Adrenal gland (tissue), 12 donors: ENCODE data around the gene UST. TPM values are rescaled to one million over a fixed set of nuclear protein-coding genes. Genes with fewer than 3 reads are reported as not detected.

Source experiments
- DNase-seq, 7 donors: peaks; one replicate each; pipeline ENCODE4 v3.0.0-alpha.2; 2019 to 2020
- H3K27ac ChIP-seq, 5 donors: fragments of 200-600 bp; sonication (generic) in 4 of 5; 1 replicate in 3 of 5; 2 replicates in 2 of 5; pipeline versions ENCODE4 v1.5.1 to v1.8.0; 2016 to 2020; ENCODE audit warnings: mild to moderate bottlenecking in 1 of 5
- H3K27me3 ChIP-seq: fragments of 200-600 bp; 2 replicates; pipeline ENCODE4 v1.8.0; 2021
- H3K36me3 ChIP-seq, 2 donors: fragments of 200-600 bp; replicated peaks in 1 of 2; 1 replicate in 1 of 2; 2 replicates in 1 of 2; pipeline versions ENCODE4 v1.5.1 to v1.8.0; 2018 to 2022
- H3K4me1 ChIP-seq, 2 donors: fragments of 200-600 bp; replicated peaks in 1 of 2; 1 replicate in 1 of 2; 2 replicates in 1 of 2; pipeline versions ENCODE4 v1.5.1 to v1.8.0; 2018 to 2021
- H3K4me3 ChIP-seq, 4 donors: fragments of 200-600 bp; sonication (generic) in 3 of 4; one replicate each; pipeline ENCODE4 v1.5.1; 2016 to 2018
- H3K9me3 ChIP-seq, 3 donors: fragments of 200-600 bp; sonication (generic) in 1 of 3; replicated peaks in 1 of 3; 1 replicate in 2 of 3; 2 replicates in 1 of 3; pipeline versions ENCODE4 v1.5.1 to v1.8.0; 2016 to 2021
- POLR2A ChIP-seq, 2 donors: fragments of 450-650 bp; IDR thresholded peaks; one replicate each; pipeline ENCODE4 v1.6.1; 2017; ENCODE audit warnings: antibody characterized with exemption in 2 of 2, mild to moderate bottlenecking in 2 of 2, moderate library complexity in 1 of 2
- WGBS, 4 donors: extraction: QIAGEN DNeasy Blood & Tissue Kit in 2 of 4; methylation state at CpG; one replicate each; pipeline versions ENCODE4 v1.1.5 to v1.1.7; 2013 to 2017; 5-methylcytosine and 5-hydroxymethylcytosine counted together
- intact Hi-C, 2 donors: fragments of 100-400 bp; cut with DNase I; formaldehyde crosslinking; loops; one replicate each; pipeline versions ENCODE4 v1.14.1 to v1.15.0; 2022 to 2023
- polyA plus RNA-seq, 3 donors: library from polyadenylated mRNA; stranded (reverse); fragments of 200-250 nt in 2 of 3; fragments of 350-450 nt in 1 of 3; fragmentation: Illumina TruSeq in 1 of 3; extraction: RNeasy Lipid Tissue Mini Kit (QIAGEN cat#74804) in 1 of 3; gene quantifications; one replicate each; pipeline ENCODE4 v1.2.3, GENCODE V29; 2013 to 2014
- total RNA-seq, 9 donors: library from RNA; depleted of rRNA in 4 of 9; stranded (reverse); fragments of >200 nt in 4 of 9; fragments of 120-200 nt in 1 of 9; fragmentation: NEBNext Ultra II Directional in 1 of 9; extraction: Animal tissue kit (Norgen Biotek cat#: 25700) in 1 of 9; gene quantifications; one replicate each; pipeline versions ENCODE4 v1.1.0 to v1.2.4, GENCODE V29; 2013 to 2023
- TF ChIP-seq, protein P1 (sequence below), 6 experiments: fragments of 450-650 bp in 4 of 6; fragments of 200-600 bp in 2 of 6; sonication (generic) in 1 of 6; IDR thresholded peaks; 1 replicate in 5 of 6; 2 replicates in 1 of 6; pipeline versions ENCODE4 v1.5.1 to v1.8.0; 2016 to 2021; ENCODE audit warnings: antibody characterized with exemption in 6 of 6, mild to moderate bottlenecking in 2 of 6, moderate library complexity in 1 of 6
- donor health status: healthy with polysubstance abuse.
- donor health status: Bipolar disorder and iron deficiency.
- donor health status: DM: yes; HTN: yes; CAD: no.
- donor health status: DM: no; HTN: no; CAD: no.
- donor health status: DM: no; HTN: no; CAD: no.
- donor health status: DM: yes; HTN: yes; CAD: no.

The UST gene
- total and polyA plus RNA-seq, 12 donors: 5.9 to 37.4 (median 18.3) TPM

DNA sequence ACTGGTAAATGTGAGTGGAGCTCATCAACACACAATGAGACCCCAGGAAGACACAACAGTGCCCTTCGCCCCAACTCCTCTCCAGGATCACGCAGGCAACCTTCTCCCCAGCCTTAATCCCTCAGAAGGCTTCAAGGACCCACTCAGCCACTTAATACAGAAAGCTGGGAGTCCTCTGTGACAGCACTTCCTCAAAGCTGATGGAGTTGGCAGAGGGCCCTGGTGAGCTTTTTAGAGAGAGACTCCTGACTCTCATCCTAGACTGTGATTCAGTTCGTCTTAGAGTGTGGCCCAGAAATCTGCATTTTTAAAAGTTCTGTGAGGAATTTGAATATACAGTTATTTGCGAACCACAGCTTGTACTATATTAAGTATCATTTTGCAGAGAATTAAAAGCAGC is 187.7 kb downstream of the UST start:
- TF ChIP-seq POLR2A (IDR thresholded peaks at IDR 0.05): no peak
- TF ChIP-seq, protein P1, sequence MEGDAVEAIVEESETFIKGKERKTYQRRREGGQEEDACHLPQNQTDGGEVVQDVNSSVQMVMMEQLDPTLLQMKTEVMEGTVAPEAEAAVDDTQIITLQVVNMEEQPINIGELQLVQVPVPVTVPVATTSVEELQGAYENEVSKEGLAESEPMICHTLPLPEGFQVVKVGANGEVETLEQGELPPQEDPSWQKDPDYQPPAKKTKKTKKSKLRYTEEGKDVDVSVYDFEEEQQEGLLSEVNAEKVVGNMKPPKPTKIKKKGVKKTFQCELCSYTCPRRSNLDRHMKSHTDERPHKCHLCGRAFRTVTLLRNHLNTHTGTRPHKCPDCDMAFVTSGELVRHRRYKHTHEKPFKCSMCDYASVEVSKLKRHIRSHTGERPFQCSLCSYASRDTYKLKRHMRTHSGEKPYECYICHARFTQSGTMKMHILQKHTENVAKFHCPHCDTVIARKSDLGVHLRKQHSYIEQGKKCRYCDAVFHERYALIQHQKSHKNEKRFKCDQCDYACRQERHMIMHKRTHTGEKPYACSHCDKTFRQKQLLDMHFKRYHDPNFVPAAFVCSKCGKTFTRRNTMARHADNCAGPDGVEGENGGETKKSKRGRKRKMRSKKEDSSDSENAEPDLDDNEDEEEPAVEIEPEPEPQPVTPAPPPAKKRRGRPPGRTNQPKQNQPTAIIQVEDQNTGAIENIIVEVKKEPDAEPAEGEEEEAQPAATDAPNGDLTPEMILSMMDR (IDR thresholded peaks at IDR 0.05): no peak
- peaks cover 0 to 21% of the 10 kb centered on the region in 2 donors for H3K4me1 ChIP-seq
- H3K4me3 ChIP-seq: no peak overlapping the region
- H3K27ac ChIP-seq: peak overlapping the region in 2 of 5 donors; percentile 6 to 11
- WGBS, 4 donors: 41 to 57% (median 48%) methylated on average over 3 to 4 of the region's 4 CpGs
- no peaks in the 10 kb centered on the region for H3K9me3 ChIP-seq
- peak; percentile 45 to 72 (median 62) for DNase-seq
- H3K36me3 ChIP-seq: no peaks in the 10 kb centered on the region
- no peaks in the 10 kb centered on the region for H3K27me3 ChIP-seq
- intact Hi-C loops: no loop called here

DNA sequence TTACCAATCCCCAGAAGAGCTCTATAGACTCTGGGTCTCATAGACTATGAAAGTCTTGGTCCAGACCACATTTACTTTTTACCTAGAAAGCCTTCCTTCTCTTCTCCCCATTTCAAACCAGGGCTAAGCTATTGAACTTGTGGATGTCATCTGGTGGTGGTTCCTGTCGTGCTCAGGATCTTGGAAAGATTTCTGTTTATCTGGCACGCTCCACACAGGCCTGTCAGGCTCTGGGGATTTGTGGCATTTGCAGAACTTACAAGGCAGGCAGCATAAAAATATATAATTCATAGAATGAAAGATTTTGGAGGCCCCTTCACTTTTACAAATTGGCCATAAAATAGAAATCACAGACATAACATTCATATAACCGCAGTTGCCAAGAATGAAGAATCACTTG is 188.1 kb downstream of the UST start:
- Histone ChIP-seq H3K36me3 (no peaks in the 10 kb centered on the region), H3K9me3 (no peaks in the 10 kb centered on the region), H3K27ac (peak overlapping the region in 1 of 5 donors; percentile 6), H3K27me3 (no peaks in the 10 kb centered on the region), H3K4me3 (no peak overlapping the region), H3K4me1 (peaks cover 0 to 21% of the 10 kb centered on the region in 2 donors)
- 40 to 65% (median 55%) methylated on average over 3 of the region's 3 CpGs for WGBS, 4 donors
- DNase-seq: no peak
- intact Hi-C loops: no loop called here
- TF ChIP-seq, protein P1 (IDR thresholded peaks at IDR 0.05): no peak

DNA sequence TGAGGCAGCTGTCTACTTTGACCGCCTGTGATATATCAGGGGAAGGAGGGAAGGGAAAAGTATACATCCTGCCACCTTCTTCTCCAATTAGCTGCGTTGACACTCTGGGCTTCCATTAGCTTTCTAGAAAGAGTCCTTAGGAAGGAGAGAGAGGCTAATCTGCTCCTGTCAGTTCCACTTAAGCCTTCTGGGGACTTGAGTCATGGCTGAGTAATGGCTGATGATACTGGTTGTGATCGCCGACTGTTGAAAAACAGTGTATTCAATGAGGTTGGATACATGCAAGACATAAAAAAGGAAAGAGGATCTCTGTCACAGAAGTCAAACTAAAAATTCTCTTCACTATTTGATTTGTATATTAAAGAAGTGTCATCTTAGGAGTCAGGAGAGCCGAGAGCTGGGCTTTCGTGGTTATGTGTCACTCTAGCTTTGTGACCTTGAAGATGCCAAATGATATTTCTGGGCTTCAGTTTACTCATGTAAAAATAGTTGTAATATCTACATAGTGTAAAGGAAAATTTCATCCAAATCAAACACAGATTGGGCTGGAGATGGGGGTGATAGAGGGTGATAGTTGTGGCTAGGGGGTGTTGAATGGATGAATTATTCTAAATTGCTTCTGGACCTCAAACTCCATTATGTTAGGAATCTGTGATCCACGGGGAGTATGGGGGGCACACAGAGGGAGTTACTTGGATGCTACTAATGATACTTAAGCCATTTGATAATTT is 189.0 kb downstream of the UST start:
- Histone ChIP-seq H3K27ac (peak overlapping the region in 2 of 5 donors; percentile 11 to 15), H3K27me3 (no peaks in the 10 kb centered on the region), H3K36me3 (no peaks in the 10 kb centered on the region), H3K4me3 (no peak overlapping the region), H3K9me3 (no peaks in the 10 kb centered on the region), H3K4me1 (peaks cover 0 to 21% of the 10 kb centered on the region in 2 donors)
- intact Hi-C loops: no loop called here
- TF ChIP-seq, protein P1 (IDR thresholded peaks at IDR 0.05): no peak
- no peak for TF ChIP-seq POLR2A (IDR thresholded peaks at IDR 0.05)
- peak in 4 of 7 donors; percentile 27 to 39 (median 34) for DNase-seq
- WGBS, 4 donors: 48 to 54% (median 51%) methylated on average over 7 of the region's 7 CpGs

DNA sequence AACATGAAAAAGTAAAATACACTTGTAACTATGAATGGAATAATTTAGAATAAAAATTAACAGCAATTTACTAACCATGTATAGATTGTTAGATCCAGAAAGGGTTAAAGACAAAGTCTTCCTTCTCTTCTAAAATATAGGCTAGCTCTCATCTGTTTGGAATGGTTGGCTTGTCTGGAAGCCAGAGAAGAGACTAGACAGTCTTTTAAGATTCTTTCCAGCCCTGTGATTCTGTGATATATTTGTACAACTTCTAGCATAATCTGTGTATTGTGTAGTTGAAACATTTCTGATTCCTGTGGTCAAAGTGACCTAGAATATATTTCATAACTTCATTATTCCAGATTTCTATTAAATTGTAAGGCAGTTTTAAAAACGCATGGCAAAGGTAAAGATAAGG is 196.6 kb downstream of the UST start:
- 69 to 75% (median 70%) methylated on average over 1 of the region's 1 CpG for WGBS, 4 donors
- intact Hi-C loops: no loop called here
- TF ChIP-seq, protein P1 (IDR thresholded peaks at IDR 0.05): no peak
- no peak for TF ChIP-seq POLR2A (IDR thresholded peaks at IDR 0.05)

More for the DNA sequence above, 196.6 kb downstream of the UST start:
- H3K27ac ChIP-seq: no peak overlapping the region
- no peak overlapping the region for H3K4me3 ChIP-seq
- H3K36me3 ChIP-seq: no peaks in the 10 kb centered on the region
- H3K4me1 ChIP-seq: no peaks in the 10 kb centered on the region
- no peaks in the 10 kb centered on the region for H3K27me3 ChIP-seq
- H3K9me3 ChIP-seq: no peaks in the 10 kb centered on the region
- no peak for DNase-seq
